GM21447 (cell line): ENCODE results near the gene LGALS13.
"Not testable (repeated sequence)": the region's sequence is repeated elsewhere in the genome, so short reads cannot be mapped to it uniquely, and the experiment has no call there.

ENCODE experiments used
- ATAC-seq: cut with Tn5 transposase; IDR thresholded peaks from one replicate; pipeline ENCODE4 v1.9.1; 2021; ENCODE audit not compliant: unreplicated experiment

The LGALS13 gene

GRCh38 chr19:39613597-39613996, 11.3 kb downstream of the LGALS13 start:
- no peak for ATAC-seq

GRCh38 chr19:39617745-39618144, 15.4 kb downstream of the LGALS13 start:
- no peak for ATAC-seq

GRCh38 chr19:39623946-39624345, 21.6 kb downstream of the LGALS13 start:
- no peak for ATAC-seq

- ATAC-seq: not testable (repeated sequence)
Measured at GRCh38 chr19:39627631-39628030, 25.3 kb downstream of the LGALS13 start.

GRCh38 chr19:39631178-39631577, 28.9 kb downstream of the LGALS13 start:
- no peak for ATAC-seq

GRCh38 chr19:39631626-39632025, 29.3 kb downstream of the LGALS13 start:
- ATAC-seq: no peak

GRCh38 chr19:39637891-39638290, 35.6 kb downstream of the LGALS13 start:
- no peak for ATAC-seq

- ATAC-seq: no peak
Measured at GRCh38 chr19:39641773-39642172, 39.4 kb downstream of the LGALS13 start.

- no peak for ATAC-seq
Measured at GRCh38 chr19:39643591-39643990, 41.3 kb downstream of the LGALS13 start.

GRCh38 chr19:39645800-39646411, 43.6 kb downstream of the LGALS13 start:
- ATAC-seq: no peak

- no peak for ATAC-seq
Measured at GRCh38 chr19:39647918-39648317, 45.6 kb downstream of the LGALS13 start.

- no peak for ATAC-seq
Measured at GRCh38 chr19:39655613-39656012, 53.3 kb downstream of the LGALS13 start, which contains the start of gene LGALS16. Gene LGALS16 (plus strand): TSS chr19:39655913. CDS start chr19:39655962, 49 bp downstream.
